HG03064 (cell line): ENCODE data around the gene EPHB1.
"Not testable (repeated sequence)": the region's sequence is repeated elsewhere in the genome, so short reads cannot be mapped to it uniquely, and the experiment has no call there.

Experiments used
- ATAC-seq: cut with Tn5 transposase; IDR thresholded peaks from one replicate; pipeline ENCODE4 v1.9.1; 2021; ENCODE audit warnings: low read depth; ENCODE audit not compliant: unreplicated experiment

Gene EPHB1

DNA sequence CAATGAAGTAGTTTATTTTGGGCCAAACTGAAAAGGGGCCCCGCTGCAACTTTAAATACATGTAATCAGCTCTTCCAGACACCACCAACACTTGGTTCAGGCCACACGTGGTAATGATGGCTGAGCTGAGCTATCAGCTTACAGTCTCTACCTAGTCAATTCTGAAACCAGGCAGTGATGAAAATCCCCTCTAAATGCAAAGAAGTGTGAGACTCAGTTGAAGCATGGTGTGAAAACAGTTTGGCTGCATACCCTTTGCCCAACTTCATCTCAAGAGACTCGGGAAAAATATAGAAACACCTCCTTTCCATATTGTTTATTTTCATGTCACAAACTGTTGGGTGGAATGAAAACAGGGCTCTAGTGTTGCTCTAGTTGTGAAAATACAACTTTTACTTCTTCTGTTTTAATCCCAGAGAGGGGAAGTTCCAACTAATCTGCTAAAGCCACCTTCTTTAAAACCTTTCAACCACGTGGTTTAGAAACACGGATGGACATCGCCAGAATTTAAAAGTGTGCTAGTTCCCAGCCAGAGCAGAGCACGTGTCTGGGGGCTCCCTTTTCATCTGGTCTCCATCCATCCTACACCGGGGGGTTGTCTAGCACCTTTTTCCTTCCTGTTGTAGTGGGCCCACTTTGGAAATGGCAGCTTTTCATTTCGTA is 229.1 kb downstream of the EPHB1 start:
- ATAC-seq: no peak

- not testable (repeated sequence) for ATAC-seq
Observed at GRCh38 chr3:135030768-135031615, 235.9 kb downstream of the EPHB1 start.

DNA sequence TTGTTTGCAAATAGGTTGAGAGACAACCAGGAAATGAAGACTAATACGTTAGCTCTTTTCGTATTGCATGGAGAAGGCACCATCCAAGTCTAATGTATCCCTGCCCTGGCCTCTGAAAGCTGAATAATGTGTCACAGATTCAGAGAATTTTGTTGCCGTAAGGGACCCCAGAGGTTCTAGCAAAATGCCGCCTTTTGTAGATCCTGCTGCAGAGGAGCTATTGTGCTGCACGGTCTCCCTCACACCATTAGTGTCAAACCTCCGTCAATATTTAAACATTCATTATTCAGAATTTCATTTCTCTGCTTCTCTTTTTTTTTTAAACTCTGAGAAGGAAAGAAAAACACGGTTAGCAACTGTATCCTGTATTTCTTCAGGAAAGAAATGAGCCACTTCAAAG is 238.7 kb downstream of the EPHB1 start:
- no peak for ATAC-seq

- ATAC-seq: no peak
Observed at GRCh38 chr3:135034291-135034768, 239.3 kb downstream of the EPHB1 start.

DNA sequence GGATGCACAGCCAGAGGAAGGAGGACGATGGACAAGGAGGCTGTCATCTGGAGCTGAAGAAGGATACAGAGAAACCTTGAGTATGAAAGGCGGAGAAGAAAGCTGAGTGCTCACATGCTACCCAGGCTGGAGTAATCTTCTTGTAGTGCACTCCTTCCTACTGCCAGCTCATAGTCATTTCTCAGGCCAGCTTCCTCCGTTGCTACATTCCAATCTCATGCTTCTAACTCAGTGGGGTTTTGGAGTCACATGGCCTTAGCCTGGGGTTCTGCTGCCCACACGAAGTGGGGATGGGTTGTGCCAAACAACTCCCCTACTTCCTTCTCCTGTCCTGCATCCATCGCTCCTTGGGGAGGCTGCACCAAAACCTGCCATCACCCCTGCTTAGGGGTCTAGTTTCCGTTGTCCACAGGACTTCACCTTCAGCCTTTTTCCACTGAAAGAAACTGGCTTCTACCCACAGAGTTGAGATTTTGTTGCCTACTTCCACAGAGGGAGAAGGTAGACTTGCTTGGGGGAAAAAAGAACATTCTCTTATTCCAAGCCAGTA is 239.9 kb downstream of the EPHB1 start:
- ATAC-seq: no peak

- ATAC-seq: no peak
Observed at GRCh38 chr3:135038186-135038585, 243.1 kb downstream of the EPHB1 start.

GRCh38 chr3:135039536-135039935 is 244.5 kb downstream of the EPHB1 start:
- not testable (repeated sequence) for ATAC-seq

- ATAC-seq: no peak
Observed at GRCh38 chr3:135040321-135041240, 245.5 kb downstream of the EPHB1 start.

DNA sequence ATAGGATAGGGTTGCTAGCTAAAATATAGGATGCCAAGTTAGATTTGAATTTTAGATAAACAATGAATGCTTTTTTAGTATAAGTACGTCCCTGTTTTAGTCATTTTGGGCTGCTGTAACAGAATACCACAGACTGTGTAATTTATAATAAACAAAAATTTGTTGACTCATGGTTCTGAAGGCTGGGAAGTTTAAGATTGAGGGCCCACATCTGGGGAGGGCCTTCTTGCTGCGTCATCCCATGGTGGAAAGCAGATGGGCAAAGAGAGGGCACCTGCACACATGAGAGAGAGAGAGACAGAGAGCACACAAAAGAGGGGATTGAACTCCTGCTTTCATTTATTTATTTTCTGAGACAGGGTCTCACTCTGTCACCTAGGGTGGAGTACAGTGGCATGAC is 246.5 kb downstream of the EPHB1 start:
- no peak for ATAC-seq

- ATAC-seq: no peak
Observed at GRCh38 chr3:135047061-135047460, 252.0 kb downstream of the EPHB1 start.

DNA sequence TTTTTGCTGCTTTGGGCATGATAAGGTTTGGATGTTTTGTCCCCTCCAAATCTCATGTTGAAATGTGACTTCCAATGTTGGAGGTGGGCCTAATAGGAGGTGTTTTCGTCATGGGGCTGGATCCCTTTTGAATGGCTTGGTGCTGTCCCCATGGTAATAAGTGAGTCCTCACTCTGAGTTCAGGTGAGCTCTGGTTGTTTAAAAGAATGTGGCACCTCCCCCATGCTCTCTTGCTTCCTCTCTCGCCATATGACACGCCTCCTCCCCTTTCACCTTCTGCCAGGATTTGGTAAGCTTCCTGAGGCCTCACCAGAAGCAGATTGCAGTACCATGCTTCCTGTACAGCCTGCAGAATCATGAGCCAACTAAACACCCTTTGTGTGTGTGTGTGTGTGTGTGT is 255.5 kb downstream of the EPHB1 start:
- no peak for ATAC-seq

DNA sequence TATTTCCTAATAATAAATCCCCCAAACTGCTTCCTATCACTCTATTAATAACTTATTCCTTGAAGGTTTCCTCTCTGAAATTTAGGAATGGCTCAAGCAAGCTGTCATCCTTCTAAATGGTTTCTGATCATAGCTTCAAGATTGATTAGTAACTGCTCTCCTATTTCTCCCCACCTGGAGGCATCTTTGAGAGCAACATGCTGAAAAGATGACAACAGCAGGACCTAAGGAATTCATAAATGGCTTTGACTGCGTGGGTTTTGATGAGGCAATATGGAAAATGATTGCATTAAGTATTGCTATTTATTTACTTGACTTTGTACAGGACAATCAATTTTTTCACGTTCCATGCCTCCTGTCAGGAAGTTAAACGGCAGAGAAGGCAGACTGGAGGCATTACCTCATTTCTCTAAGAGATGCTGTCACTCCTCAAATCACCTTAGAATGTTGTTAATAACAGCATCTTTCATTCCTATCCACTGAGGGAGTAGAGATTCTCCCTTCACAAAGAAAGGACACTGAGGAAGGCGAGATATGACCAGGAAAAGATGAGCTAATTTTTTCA is 256.4 kb downstream of the EPHB1 start:
- no peak for ATAC-seq

- ATAC-seq: no peak
Observed at GRCh38 chr3:135055449-135055848, 260.4 kb downstream of the EPHB1 start.

GRCh38 chr3:135056084-135056730 is 261.1 kb downstream of the EPHB1 start:
- no peak for ATAC-seq

- no peak for ATAC-seq
Observed at GRCh38 chr3:135056733-135057310, 261.8 kb downstream of the EPHB1 start.

- no peak for ATAC-seq
Observed at GRCh38 chr3:135057996-135058395, 262.9 kb downstream of the EPHB1 start.

DNA sequence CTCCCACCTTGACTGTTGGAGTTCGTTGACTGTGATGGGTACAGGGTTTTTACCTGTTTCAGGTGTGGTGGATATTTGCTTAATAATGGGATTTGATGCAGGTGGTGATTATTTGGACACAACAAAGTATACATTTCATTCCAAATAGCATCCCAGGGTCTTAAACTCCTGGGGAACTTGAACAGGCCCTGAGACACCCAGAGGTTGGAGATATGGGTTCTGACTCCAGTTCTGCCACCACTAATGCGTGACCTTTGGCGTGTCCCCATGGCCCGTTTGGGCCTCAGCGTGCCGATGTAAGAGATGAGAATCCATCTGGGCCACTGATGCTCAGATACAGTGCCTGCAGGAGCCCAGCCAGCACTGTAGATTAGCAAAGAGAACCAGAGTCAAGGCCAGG is 264.5 kb downstream of the EPHB1 start:
- no peak for ATAC-seq

GRCh38 chr3:135066844-135067727 is 272.0 kb downstream of the EPHB1 start:
- ATAC-seq: not testable (repeated sequence)
